Islet precursor cell (in vitro differentiated cells): Measurements from ENCODE around the gene TBC1D32.
"Not testable (repeated sequence)": the region's sequence is repeated elsewhere in the genome, so short reads cannot be mapped to it uniquely, and the experiment has no call there.

Experiments
- DNase-seq: peaks from one replicate; pipeline ENCODE4 v3.0.0-alpha.2; 2018

Gene TBC1D32

GRCh38 chr6:121093928-121094327 lies 240.4 kb downstream of the TBC1D32 start:
- DNase-seq = no peak

GRCh38 chr6:121090492-121090891 lies 243.8 kb downstream of the TBC1D32 start:
- DNase-seq = no peak

- DNase-seq = no peak
Observed at GRCh38 chr6:121086876-121087275, 247.4 kb downstream of the TBC1D32 start.

GRCh38 chr6:121076119-121076518 lies 258.2 kb downstream of the TBC1D32 start:
- no peak for DNase-seq

GRCh38 chr6:121068749-121069148 lies 265.5 kb downstream of the TBC1D32 start:
- DNase-seq = not testable (repeated sequence)

- no peak for DNase-seq
Observed at GRCh38 chr6:121067381-121067780, 266.9 kb downstream of the TBC1D32 start.

- no peak for DNase-seq
Observed at GRCh38 chr6:121064345-121064744, 269.9 kb downstream of the TBC1D32 start.

- DNase-seq = no peak
Observed at GRCh38 chr6:121055572-121056163, 278.6 kb downstream of the TBC1D32 start.

GRCh38 chr6:121048593-121048992 lies 285.7 kb downstream of the TBC1D32 start:
- DNase-seq = not testable (repeated sequence)

GRCh38 chr6:121044905-121045304 lies 289.4 kb downstream of the TBC1D32 start:
- not testable (repeated sequence) for DNase-seq

GRCh38 chr6:121043706-121044105 lies 290.6 kb downstream of the TBC1D32 start:
- not testable (repeated sequence) for DNase-seq

GRCh38 chr6:121043211-121043610 lies 291.1 kb downstream of the TBC1D32 start:
- DNase-seq = not testable (repeated sequence)

- DNase-seq = no peak
Observed at GRCh38 chr6:121042766-121043165, 291.5 kb downstream of the TBC1D32 start.

- DNase-seq = no peak
Observed at GRCh38 chr6:121040831-121041230, 293.4 kb downstream of the TBC1D32 start.

GRCh38 chr6:121033091-121033490 lies 301.2 kb downstream of the TBC1D32 start:
- no peak for DNase-seq

GRCh38 chr6:121032268-121033006 lies 301.8 kb downstream of the TBC1D32 start:
- DNase-seq = no peak
